Esophagus (tissue), 2 donors: ENCODE data around the gene GMDS. TPM values are rescaled to one million over a fixed set of nuclear protein-coding genes. Genes with fewer than 3 reads are reported as not detected.

Source experiments
- H3K27ac ChIP-seq, 2 donors: one replicate each; pipeline ENCODE4 v1.5.1; 2013; ENCODE audit warnings: low read depth in 2 of 2, mild to moderate bottlenecking in 2 of 2, inconsistent platforms in 1 of 2, low read length in 1 of 2, moderate library complexity in 1 of 2
- H3K27me3 ChIP-seq, 2 donors: one replicate each; pipeline ENCODE4 v1.6.1; 2013; ENCODE audit warnings: low read length in 2 of 2, control low read depth in 1 of 2, mild to moderate bottlenecking in 1 of 2; ENCODE audit not compliant: insufficient read depth in 2 of 2, control insufficient read depth in 1 of 2
- H3K36me3 ChIP-seq, 2 donors: one replicate each; pipeline ENCODE4 v1.6.1; 2013; ENCODE audit warnings: low read length in 1 of 2; ENCODE audit not compliant: control insufficient read depth in 2 of 2, insufficient read depth in 2 of 2
- H3K4me1 ChIP-seq, 2 donors: one replicate each; pipeline ENCODE4 v1.6.1; 2013; ENCODE audit warnings: low read length in 1 of 2; ENCODE audit not compliant: control insufficient read depth in 2 of 2, insufficient read depth in 2 of 2
- H3K4me3 ChIP-seq, 2 donors: one replicate each; pipeline ENCODE4 v1.5.1; 2013; ENCODE audit warnings: low read length in 2 of 2, mild to moderate bottlenecking in 2 of 2, low read depth in 1 of 2, moderate library complexity in 1 of 2
- H3K9me3 ChIP-seq, 2 donors: one replicate each; pipeline ENCODE4 v1.6.1; 2013; ENCODE audit warnings: mild to moderate bottlenecking in 2 of 2, low read depth in 1 of 2, low read length in 1 of 2, moderate library complexity in 1 of 2; ENCODE audit not compliant: control insufficient read depth in 2 of 2, insufficient read depth in 1 of 2
- WGBS, 2 donors: extraction: QIAGEN DNeasy Blood & Tissue Kit; methylation state at CpG; one replicate each; pipeline ENCODE4 v1.1.7; 2013; 5-methylcytosine and 5-hydroxymethylcytosine counted together
- polyA plus RNA-seq, 2 donors: library from polyadenylated mRNA; stranded (reverse); fragments of 200-250 nt; gene quantifications; one replicate each; pipeline ENCODE4 v1.2.3, GENCODE V29; 2013
- donor health status: healthy with polysubstance abuse.
- donor health status: Bipolar disorder and iron deficiency.

GMDS gene
- polyA plus RNA-seq, 2 donors, result 42.4 to 54.5 TPM

DNA sequence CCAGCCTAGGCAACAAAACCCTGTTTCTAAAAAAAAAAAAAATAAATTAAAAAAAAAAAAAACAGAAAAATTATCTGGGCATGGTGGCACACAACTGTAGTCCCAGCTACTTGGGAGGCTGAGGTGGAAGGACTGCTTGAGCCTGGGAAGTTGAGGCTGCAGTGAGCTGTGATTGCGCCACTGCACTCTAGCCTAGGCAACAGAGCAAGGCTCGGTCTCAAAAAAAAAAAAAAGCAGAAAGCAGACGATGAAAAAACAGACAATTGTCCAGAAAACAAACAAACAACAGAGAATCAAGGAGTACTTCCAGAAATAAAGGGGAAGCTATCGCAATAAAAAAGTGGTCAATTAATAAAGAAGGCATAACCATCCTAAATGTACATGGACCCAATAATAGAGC lies 229.4 kb downstream of the GMDS start:
- Histone ChIP-seq H3K4me1 (no peaks in the 10 kb centered on the region), H3K9me3 (no peaks in the 10 kb centered on the region), H3K27ac (no peak overlapping the region), H3K27me3 (no peaks in the 10 kb centered on the region), H3K4me3 (no peak overlapping the region), H3K36me3 (no peaks in the 10 kb centered on the region)
- WGBS, 2 donors, result 79 to 86% methylated on average over 4 of the region's 4 CpGs

DNA sequence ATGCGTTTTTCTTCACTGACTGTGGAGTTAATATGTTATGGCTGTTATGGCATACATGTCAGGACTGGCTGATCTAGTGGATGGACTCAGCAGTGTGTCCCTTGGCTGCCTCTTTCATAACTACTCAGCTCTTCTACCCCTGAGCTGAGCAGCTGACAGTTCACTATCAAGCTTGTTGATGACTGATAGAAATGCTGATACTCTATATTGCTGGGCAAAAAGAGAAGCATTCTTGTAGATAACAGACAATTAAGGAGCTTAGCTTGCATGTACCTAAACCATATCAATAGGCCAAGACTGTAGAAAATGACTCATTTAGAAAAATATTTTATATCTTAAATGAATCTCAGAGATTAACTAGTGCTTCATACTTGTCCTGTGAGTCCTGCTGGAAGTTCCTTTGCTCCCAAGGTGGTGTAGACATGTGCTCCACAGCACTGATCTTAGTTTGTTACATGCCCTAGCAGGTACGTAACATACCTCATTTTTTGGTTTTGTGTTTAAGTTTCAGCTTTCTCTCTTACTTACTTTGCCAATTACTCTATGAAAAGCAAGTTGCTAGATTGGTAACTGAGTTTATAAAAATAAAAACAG lies 236.9 kb downstream of the GMDS start:
- 86 to 88% methylated on average over 2 of the region's 2 CpGs for WGBS, 2 donors
- H3K9me3 ChIP-seq, result no peaks in the 10 kb centered on the region
- H3K27me3 ChIP-seq, result no peaks in the 10 kb centered on the region
- H3K27ac ChIP-seq, result no peak overlapping the region
- H3K4me1 ChIP-seq, result no peaks in the 10 kb centered on the region
- no peak overlapping the region for H3K4me3 ChIP-seq
- no peaks in the 10 kb centered on the region for H3K36me3 ChIP-seq

DNA sequence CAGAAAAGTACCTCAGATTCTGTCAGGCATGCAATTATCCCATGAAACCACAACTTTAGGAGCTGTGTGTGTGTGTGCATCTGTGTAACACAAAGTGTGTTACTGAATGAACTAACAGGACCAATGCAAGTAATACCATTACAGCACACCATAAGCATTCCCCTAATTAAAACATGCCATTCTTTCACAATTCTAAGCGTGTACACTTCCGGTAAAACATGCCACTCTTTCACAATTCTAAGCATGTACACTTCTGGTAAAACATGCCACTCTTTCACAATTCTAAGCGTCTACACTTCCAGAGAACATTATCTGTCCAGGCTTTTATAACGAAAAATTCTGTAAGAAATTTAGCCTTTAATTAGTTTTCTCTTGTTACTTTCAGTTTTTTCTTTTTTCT lies 238.2 kb downstream of the GMDS start:
- Histone ChIP-seq H3K9me3 (no peaks in the 10 kb centered on the region), H3K4me3 (no peak overlapping the region), H3K36me3 (no peaks in the 10 kb centered on the region), H3K4me1 (no peaks in the 10 kb centered on the region), H3K27ac (no peak overlapping the region), H3K27me3 (no peaks in the 10 kb centered on the region)
- 75 to 84% methylated on average over 4 of the region's 4 CpGs for WGBS, 2 donors

DNA sequence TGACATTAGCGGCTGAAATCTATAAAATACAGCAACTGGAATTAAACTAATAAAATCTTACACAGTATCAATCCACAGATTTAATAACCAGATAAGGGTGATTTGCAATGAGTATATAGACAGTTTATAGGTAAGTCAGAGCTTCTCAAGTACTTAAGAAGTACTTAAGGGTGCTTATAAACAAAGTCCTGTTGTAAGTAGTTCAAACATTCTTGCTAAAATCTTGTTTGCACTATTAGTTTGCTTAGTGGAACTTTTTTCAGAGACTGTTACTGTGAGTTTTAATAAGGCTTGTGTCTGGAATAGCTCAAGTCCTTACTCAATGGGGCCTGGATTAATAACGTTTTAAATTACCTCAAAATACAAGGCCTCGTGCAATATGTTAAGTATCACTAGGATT lies 240.5 kb downstream of the GMDS start:
- no peak overlapping the region for H3K27ac ChIP-seq
- no peaks in the 10 kb centered on the region for H3K4me1 ChIP-seq
- no peaks in the 10 kb centered on the region for H3K36me3 ChIP-seq
- H3K9me3 ChIP-seq, result no peaks in the 10 kb centered on the region
- H3K27me3 ChIP-seq, result no peaks in the 10 kb centered on the region
- H3K4me3 ChIP-seq, result no peak overlapping the region
- WGBS, 2 donors, result 79 to 88% methylated on average over 3 of the region's 3 CpGs

DNA sequence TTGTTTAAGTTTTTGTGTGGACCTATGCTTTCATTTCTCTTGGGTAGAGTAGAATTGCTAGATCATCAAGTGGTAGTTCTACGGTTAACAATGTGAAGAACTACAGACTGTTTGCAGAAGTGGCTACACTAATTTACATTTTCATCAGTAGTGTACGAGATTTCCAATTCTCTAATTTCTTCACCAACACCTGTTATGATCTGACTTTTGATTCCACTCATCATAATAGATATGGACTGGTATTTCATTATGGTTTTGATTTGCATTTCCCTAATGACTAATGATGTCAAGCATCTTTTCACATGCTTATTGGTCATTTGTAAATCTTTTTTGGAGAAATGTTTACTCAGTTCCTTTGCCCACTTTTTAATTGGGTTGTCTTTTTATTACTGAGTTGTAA lies 244.4 kb downstream of the GMDS start:
- WGBS, 2 donors, result 86 to 94% methylated on average over 2 of the region's 2 CpGs
- no peaks in the 10 kb centered on the region for H3K27me3 ChIP-seq
- H3K36me3 ChIP-seq, result no peaks in the 10 kb centered on the region
- H3K9me3 ChIP-seq, result no peaks in the 10 kb centered on the region
- no peaks in the 10 kb centered on the region for H3K4me1 ChIP-seq
- H3K27ac ChIP-seq, result no peak overlapping the region
- no peak overlapping the region for H3K4me3 ChIP-seq

GRCh38 chr6:1997702-1998101 lies 247.7 kb downstream of the GMDS start:
- Histone ChIP-seq H3K4me3 (no peak overlapping the region), H3K36me3 (no peaks in the 10 kb centered on the region), H3K27me3 (no peaks in the 10 kb centered on the region), H3K27ac (no peak overlapping the region), H3K9me3 (peaks cover 0 to 1% of the 10 kb centered on the region in 2 donors), H3K4me1 (peaks cover 0 to 3% of the 10 kb centered on the region in 2 donors)
- 58 to 69% methylated on average over 3 of the region's 3 CpGs for WGBS, 2 donors

DNA sequence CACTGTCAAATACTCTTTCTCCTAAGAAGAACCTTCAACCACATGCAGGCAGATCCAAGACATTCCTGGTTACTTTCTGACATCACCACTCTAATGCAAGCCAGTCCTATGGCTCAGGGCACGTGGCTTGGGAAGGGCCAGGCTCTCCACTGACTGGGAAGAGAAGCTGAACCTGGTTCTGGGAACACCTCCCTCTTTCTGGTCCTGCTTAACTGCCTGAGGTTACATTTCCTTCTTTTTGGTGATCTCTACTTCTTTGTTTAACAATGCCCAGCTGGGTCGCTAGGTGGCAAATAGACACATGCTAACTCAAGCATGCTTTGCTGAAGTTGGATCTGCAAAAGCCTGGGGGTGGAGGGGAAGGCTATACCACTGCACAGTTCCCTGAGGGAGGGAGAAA lies 249.8 kb downstream of the GMDS start:
- no peaks in the 10 kb centered on the region for H3K27me3 ChIP-seq
- 85 to 92% methylated on average over 2 of the region's 2 CpGs for WGBS, 2 donors
- H3K9me3 ChIP-seq, result peaks cover 0 to 1% of the 10 kb centered on the region in 2 donors
- H3K36me3 ChIP-seq, result no peaks in the 10 kb centered on the region
- no peak overlapping the region for H3K27ac ChIP-seq
- H3K4me3 ChIP-seq, result no peak overlapping the region
- H3K4me1 ChIP-seq, result peaks cover 0 to 3% of the 10 kb centered on the region in 2 donors

DNA sequence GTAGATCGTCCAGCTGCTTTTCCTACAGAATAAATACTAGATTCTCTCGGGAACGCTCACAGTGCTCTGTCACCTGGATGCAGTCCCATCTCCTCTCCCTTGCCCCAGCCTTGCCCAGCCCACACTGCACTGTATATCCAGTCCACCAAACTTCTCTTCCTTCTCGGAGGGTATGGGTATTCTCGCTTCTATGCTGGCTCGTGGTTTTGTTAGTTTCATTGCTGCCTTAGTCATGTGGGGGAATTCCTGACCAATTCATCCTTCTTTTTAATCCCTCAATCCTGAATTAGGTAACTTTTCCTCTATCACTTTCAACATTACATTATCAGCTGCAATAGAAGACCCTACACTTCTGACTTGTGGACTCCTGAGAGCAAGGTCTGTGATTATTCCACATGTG lies 252.4 kb downstream of the GMDS start:
- H3K36me3 ChIP-seq, result no peaks in the 10 kb centered on the region
- no peaks in the 10 kb centered on the region for H3K27me3 ChIP-seq
- H3K4me1 ChIP-seq, result peaks cover 0 to 3% of the 10 kb centered on the region in 2 donors
- H3K27ac ChIP-seq, result no peak overlapping the region
- no peak overlapping the region for H3K4me3 ChIP-seq
- 45 to 60% methylated on average over 6 of the region's 6 CpGs for WGBS, 2 donors
- peaks cover 0 to 1% of the 10 kb centered on the region in 2 donors for H3K9me3 ChIP-seq

DNA sequence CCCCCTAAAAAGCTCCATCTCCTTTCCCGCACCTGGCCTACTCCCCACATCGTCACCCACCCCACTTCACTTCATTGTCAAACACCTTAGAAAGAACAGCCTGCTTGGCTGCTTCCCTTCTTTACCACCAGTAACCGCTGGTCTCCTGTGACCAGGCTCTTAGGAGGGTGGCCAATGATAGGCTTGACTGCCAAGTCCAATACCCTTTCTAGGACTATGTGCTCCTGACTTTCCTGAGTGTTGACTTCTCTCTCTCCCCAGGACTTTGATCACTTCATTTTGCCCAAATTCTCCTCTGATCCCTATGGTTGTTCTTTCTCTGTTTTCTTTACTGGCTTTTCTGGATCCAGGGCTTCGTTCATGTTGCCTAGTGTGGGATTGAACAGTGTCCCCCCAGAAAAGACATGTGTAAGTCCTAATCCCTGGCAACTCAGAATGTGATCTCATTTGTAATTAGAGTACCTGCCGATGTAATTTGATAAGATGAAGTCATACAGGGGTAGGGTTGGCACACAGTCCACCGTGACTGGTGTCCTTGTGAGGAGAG lies 254.0 kb downstream of the GMDS start:
- WGBS, 2 donors, result 93 to 97% methylated on average over 6 of the region's 6 CpGs
- no peaks in the 10 kb centered on the region for H3K27me3 ChIP-seq
- no peaks in the 10 kb centered on the region for H3K36me3 ChIP-seq
- no peak overlapping the region for H3K4me3 ChIP-seq
- H3K9me3 ChIP-seq, result peaks cover 0 to 1% of the 10 kb centered on the region in 2 donors
- H3K27ac ChIP-seq, result no peak overlapping the region
- H3K4me1 ChIP-seq, result peaks cover 0 to 3% of the 10 kb centered on the region in 2 donors

- 68 to 76% methylated on average over 3 of the region's 3 CpGs for WGBS, 2 donors
- H3K27me3 ChIP-seq, result no peaks in the 10 kb centered on the region
- H3K4me1 ChIP-seq, result no peaks in the 10 kb centered on the region
- no peaks in the 10 kb centered on the region for H3K9me3 ChIP-seq
- H3K4me3 ChIP-seq, result no peak overlapping the region
- no peaks in the 10 kb centered on the region for H3K36me3 ChIP-seq
- H3K27ac ChIP-seq, result no peak overlapping the region
Observed at GRCh38 chr6:1988843-1989242, 256.6 kb downstream of the GMDS start.
